Measurements from ENCODE around the gene BTBD6.

DNA sequence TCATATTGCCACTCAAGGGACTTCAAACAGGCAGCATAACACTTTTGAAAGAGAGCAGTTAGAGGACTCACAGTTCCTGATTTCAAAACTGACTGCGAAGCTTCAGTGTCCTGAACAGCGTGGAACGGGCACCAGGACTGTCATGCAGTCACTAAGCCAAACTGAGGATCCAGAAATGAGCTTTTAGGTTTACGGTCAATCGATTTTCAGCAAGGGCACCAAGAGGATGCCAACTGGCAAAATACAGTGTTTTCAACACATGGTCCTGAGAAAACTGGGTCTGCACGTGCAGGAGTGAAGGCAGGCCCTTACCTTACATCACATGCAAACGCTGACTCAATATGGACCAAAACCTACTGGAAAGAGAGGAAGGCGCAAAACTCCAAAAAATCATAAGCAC lies 36.8 kb downstream of the BTBD6 start:
- TF ChIP-seq TRIM28 (IDR thresholded peaks at IDR 0.05) = no peak
- no peak for TF ChIP-seq MCM3 (IDR thresholded peaks at IDR 0.05)
- TF ChIP-seq RFX5 (IDR thresholded peaks at IDR 0.05; ENCODE audit: low read depth, low read length) = no peak
- TF ChIP-seq CBX2 (IDR thresholded peaks at IDR 0.05; ENCODE audit: insufficient read depth, low read length, poor library complexity, severe bottlenecking) = no peak
- TF ChIP-seq ZNF23 (CRISPR knock-in tag; IDR thresholded peaks at IDR 0.05) = no peak
- TF ChIP-seq BRCA1 (IDR thresholded peaks at IDR 0.05) = no peak
- no peak for TF ChIP-seq BRCA1 (CRISPR knock-in tag; IDR thresholded peaks at IDR 0.05)
- no peak for TF ChIP-seq BRD4 (IDR thresholded peaks at IDR 0.05)
- no peak for TF ChIP-seq EP300 (IDR thresholded peaks at IDR 0.05; ENCODE audit: low read length)
- TF ChIP-seq, protein P1, sequence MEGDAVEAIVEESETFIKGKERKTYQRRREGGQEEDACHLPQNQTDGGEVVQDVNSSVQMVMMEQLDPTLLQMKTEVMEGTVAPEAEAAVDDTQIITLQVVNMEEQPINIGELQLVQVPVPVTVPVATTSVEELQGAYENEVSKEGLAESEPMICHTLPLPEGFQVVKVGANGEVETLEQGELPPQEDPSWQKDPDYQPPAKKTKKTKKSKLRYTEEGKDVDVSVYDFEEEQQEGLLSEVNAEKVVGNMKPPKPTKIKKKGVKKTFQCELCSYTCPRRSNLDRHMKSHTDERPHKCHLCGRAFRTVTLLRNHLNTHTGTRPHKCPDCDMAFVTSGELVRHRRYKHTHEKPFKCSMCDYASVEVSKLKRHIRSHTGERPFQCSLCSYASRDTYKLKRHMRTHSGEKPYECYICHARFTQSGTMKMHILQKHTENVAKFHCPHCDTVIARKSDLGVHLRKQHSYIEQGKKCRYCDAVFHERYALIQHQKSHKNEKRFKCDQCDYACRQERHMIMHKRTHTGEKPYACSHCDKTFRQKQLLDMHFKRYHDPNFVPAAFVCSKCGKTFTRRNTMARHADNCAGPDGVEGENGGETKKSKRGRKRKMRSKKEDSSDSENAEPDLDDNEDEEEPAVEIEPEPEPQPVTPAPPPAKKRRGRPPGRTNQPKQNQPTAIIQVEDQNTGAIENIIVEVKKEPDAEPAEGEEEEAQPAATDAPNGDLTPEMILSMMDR (IDR thresholded peaks at IDR 0.05 in 2 of 3, conservative IDR thresholded peaks at IDR 0.05 in 1 of 3; ENCODE audit: insufficient read depth in 2 of 3, low read depth in 1 of 3, low read length in 3 of 3) = no peak
- TF ChIP-seq POLR2AphosphoS5 (IDR thresholded peaks at IDR 0.05; ENCODE audit: control insufficient read depth, insufficient read depth, low read depth, low read length) = no peak
- no peak for TF ChIP-seq ZNF263 (CRISPR knock-in tag; IDR thresholded peaks at IDR 0.05; ENCODE audit: borderline replicate concordance)
